Activated CD8-positive, alpha-beta memory T cell treated with anti-CD3 and anti-CD28 coated beads for 1 hour (primary cell): ENCODE measurements around the gene XPR1.
"Not testable (repeated sequence)": the region's sequence is repeated elsewhere in the genome, so short reads cannot be mapped to it uniquely, and the experiment has no call there.

Experiments
- DNase-seq, 2 donors: peaks; one replicate each; pipeline ENCODE4 v3.0.0-alpha.2; 2020; ENCODE audit warnings: low read depth in 1 of 2; ENCODE audit errors: extremely low read depth in 1 of 2

Gene XPR1

GRCh38 chr1:180642781-180643180, 11.0 kb downstream of the XPR1 start:
- DNase-seq: no peak

- no peak for DNase-seq
Measured at GRCh38 chr1:180643693-180644092, 11.9 kb downstream of the XPR1 start.

DNA sequence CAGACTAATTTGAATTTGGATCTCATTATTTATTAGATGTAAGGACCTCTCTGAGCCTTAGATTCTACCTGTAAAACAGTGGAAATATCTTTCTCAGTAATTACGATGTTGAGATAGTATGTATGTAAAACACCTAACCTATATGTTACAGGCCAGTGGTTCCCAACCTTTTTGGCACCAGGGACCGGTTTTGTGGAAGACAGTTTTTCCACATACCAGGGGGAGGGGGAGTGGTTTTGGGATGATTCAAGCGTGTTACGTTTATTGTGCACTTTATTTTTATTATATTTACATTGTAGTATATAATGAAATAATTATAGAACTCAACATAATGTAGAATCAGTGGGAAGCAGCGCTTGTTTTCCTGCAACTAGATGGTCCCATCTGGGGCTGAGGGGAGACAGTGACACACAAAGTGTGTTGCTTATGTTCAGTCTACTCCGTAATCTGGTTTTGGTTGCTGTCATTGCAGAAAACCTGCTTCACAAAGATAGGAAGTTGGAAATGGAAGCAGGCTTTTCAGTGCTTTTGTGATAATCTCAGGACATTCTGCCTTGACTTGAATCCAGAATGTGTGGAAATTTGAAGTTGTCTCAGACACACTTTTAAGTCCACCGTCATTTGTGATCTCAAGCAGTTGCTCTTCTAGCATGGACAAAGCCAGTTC, 12.8 kb downstream of the XPR1 start:
- no peak for DNase-seq

DNA sequence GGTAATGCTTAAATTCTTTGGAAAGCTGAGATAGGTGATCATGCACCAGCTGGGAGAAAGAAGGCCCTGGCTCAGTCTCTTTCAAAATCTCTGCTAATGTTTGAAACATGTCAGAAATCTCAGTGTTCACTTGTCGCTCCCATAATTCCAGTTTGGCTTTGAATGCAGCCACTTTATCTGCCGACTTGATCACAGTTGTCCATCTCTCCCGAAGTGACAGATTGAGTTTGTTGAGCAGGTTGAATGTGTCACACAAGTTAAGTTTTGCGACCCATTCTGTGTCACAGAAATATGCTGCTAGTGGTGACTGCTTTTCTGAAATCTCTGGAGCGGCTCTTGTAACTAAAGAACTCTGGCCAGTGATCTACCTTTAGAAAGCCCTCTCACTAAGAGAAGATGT, 13.4 kb downstream of the XPR1 start:
- DNase-seq: not testable (repeated sequence)

DNA sequence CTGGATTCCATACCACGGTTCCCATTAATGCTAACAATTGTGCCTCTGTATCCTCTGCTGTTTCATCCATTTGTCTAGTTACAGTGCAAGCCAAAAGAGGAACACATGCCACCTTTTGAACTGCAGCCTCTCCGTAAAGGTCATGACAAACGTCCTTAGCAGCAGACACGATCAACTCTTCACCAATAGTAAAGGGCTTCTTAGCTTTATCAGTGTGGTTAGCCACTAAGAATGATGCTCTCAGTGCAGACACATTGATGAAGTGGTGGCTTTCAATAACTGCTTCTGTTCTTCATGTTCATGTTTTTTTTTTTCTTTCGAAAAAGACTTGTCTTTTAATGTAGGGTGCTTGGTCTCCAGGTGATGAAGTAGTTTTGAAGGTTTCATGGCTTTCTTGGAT, 14.3 kb downstream of the XPR1 start:
- DNase-seq: no peak

- DNase-seq: no peak
Measured at GRCh38 chr1:180646547-180646946, 14.7 kb downstream of the XPR1 start.

GRCh38 chr1:180652792-180653191, 21.0 kb downstream of the XPR1 start:
- DNase-seq: no peak

DNA sequence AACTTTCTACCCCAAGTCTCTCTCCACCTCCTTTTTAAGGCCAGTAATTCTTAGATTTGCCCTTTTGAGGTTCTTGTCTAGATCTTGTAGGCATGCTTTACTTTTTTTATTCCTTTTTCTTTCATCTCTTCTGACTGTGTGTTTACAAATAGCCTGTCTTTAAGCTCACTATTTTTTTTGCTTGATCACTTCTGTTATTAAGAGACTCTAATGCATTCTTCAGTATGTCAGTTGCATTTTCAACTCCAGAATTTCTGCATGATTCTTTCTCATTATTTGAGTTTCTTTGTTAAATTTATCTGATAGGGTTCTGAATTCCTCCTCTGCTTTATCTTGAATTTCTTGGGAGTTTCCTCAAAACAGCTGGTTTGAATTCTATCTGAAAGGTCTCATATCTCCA, 30.9 kb downstream of the XPR1 start:
- no peak for DNase-seq

DNA sequence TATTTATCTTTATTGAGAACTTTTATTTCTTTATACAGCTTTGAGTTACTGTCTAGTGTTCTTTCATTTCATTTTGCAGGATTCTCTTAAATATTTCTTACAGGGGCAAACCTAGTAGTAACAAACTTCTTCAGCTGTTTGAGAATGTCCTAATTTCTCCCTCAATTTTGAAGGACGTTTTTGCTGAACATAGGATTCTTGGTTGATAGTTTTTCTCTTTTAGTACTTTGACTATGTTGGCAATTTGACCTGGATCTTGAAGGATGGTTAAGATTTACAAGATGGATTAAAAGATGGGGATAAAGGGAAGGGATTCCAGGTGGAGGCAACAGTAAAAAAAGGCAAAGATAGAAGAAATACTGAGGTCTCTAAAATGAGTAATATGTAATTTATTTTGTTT, 38.9 kb downstream of the XPR1 start:
- no peak for DNase-seq

DNA sequence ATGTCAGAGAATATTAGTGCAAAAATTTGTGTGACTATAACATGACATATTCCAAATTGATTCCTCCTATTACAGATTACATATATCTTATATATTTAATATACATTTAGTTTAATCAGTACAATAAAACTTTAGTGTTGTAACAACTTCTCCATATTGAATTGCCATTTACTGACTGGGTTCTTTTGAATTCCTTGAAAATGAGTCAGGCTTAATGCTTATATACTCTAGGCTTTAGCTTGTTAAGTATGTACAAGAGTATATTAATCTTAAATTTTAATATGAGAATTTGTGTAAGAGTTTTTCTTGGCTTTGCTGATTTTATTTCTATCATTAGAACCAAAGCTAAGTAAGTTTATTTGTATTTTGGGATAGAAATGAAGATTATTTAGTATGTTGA, 40.3 kb downstream of the XPR1 start:
- no peak for DNase-seq

DNA sequence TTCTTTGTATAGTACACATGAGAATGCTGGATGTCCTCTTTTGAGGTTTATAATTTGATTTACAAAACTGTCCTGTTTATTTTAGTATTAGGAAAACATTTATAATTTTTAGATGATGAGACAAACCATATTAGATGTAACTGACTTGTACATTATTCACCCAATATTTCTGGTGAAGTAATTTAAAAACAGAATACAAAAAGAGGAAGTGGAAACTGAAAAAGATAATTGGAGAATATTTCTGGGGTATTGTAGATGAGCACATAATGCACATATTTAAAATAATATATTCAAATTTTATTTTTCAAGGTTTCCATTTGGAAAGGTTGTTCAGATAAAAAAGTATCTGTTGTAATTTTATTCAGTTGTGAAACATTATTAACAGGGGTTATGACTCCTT, 40.7 kb downstream of the XPR1 start:
- DNase-seq: no peak

GRCh38 chr1:180674603-180675530, 43.0 kb downstream of the XPR1 start:
- DNase-seq: no peak

DNA sequence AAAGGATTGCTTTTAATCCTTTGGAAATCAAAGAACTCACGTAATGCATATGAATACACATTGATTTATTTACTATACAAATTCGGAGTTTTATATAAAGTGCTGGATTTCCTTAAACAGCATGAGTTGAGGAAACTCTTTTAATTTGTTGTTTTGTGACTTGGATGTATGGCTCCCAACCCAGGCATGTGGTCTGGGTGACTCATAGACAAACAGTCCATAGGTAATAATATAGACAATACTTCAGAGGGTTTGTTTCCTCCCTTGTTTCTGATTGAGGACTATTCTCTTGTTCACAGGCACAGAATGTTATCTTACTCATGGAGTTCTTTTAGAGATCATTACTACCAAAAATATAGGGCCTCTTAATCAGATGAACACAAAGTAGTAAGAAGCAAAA, 43.8 kb downstream of the XPR1 start:
- DNase-seq: no peak

DNA sequence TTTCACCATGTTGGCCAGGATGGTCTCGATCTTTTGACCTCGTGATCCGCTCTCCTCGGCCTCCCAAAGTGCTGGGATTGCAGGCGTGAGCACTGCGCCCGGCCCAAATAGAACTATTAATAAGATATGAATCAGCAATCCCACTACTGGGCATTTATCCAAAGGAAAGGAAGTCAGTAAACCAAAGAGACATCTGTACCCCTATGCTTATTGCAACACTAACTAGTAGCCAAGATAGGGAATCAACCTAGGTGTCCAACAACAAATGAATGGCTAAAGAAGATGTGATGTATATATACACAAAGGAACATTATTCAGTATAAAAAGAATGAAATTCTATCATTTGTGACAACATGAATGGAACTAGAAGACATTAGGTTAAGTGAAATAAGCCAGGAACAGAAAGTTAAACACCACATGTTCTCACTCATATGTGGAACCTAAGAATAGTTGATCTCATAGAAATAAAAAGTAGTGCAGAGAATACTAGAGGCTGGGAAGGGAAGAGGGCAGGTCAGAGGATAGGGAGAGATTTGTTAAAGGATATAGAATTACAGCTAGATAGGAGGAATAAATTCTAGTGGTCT, 48.8 kb downstream of the XPR1 start:
- DNase-seq: no peak

GRCh38 chr1:180683117-180683516, 51.3 kb downstream of the XPR1 start:
- not testable (repeated sequence) for DNase-seq

GRCh38 chr1:180691322-180691913, 59.6 kb downstream of the XPR1 start:
- no peak for DNase-seq

GRCh38 chr1:180693564-180694244, 61.9 kb downstream of the XPR1 start:
- DNase-seq: no peak

- no peak for DNase-seq
Measured at GRCh38 chr1:180695282-180695681, 63.5 kb downstream of the XPR1 start.

DNA sequence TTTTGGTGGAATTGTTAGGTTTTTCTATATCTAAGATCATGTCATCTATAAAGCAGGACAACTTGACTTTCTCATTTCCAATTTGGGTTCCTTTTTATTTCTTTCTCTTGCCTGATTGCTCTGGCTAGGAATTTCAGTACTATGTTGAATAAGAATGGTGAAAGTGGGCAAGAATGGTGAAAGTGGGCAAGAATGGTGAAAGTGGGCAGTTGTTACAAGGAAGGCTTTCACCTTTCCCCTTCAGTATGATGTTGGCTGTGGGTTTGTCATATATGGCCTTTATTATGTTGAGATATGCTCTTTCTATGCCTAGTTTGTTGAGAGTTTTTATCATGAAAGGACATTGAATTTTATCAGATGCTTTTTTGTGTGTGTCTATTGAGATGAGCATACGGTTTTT, 64.5 kb downstream of the XPR1 start:
- DNase-seq: no peak

DNA sequence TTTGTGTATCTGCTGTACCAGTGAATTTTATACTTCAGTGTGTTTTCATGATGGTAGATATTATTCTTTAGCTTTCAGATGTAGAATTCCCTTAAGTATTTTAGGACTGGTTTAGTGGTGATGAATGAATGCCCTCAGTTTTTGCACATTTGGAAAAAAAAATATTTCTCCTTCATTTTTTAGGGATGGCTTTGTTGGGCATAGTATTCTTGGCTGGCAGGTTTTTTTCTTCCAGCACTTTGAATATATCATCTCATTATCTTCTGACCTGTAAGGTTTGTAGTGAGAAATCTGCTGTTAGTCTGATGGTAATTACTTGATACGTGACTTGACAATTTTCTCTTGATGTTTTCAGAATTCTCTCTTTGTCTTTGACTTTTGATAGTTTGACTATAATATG, 66.8 kb downstream of the XPR1 start:
- no peak for DNase-seq

GRCh38 chr1:180702376-180702775, 70.6 kb downstream of the XPR1 start:
- not testable (repeated sequence) for DNase-seq
